ENCODE measurements around the gene RASGRP4.
"Not testable (repeated sequence)": the region's sequence is repeated elsewhere in the genome, so short reads cannot be mapped to it uniquely, and the experiment has no call there.

RASGRP4 gene, protein sequence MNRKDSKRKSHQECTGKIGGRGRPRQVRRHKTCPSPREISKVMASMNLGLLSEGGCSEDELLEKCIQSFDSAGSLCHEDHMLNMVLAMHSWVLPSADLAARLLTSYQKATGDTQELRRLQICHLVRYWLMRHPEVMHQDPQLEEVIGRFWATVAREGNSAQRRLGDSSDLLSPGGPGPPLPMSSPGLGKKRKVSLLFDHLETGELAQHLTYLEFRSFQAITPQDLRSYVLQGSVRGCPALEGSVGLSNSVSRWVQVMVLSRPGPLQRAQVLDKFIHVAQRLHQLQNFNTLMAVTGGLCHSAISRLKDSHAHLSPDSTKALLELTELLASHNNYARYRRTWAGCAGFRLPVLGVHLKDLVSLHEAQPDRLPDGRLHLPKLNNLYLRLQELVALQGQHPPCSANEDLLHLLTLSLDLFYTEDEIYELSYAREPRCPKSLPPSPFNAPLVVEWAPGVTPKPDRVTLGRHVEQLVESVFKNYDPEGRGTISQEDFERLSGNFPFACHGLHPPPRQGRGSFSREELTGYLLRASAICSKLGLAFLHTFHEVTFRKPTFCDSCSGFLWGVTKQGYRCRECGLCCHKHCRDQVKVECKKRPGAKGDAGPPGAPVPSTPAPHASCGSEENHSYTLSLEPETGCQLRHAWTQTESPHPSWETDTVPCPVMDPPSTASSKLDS

DNA sequence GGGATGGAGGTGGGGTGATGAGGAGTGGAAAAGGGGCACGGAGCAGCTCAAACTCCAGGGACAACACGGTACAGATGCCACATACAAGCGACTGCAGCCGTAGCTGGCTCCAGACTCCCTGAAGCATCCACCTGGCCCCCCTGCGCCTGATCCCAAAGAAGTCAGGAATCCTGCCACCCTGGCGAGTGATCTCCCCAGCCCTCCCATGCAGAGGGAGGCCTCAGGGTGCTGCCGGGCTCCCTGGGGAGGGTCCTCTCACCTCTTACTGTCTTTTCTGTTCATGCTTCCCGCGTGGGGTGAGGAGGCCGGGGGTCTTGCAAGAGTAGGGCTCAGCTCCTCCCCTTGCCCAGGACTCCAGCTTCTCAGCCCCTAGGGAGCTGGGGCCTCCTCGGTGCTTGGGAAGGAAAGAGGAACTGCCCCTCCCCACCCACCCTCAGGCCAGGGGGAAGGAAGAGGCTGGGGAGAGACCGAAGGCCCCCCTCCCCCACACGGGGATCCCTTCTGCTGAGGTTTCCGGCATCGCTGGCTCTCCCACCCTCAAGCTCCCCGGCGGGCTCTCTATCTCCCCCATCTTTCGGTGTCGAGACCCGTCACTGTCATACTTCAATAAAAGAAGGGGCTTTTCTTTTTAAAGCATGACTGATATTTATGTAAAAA lies at the start of gene RASGRP4:
Gene RASGRP4, minus strand, starts transcription at position 410 of the 657 bp plus-strand sequence. Its CDS starts 128 bp downstream, at position 282.
- no peak for DNase-seq (ENCODE audit: low read depth)

DNA sequence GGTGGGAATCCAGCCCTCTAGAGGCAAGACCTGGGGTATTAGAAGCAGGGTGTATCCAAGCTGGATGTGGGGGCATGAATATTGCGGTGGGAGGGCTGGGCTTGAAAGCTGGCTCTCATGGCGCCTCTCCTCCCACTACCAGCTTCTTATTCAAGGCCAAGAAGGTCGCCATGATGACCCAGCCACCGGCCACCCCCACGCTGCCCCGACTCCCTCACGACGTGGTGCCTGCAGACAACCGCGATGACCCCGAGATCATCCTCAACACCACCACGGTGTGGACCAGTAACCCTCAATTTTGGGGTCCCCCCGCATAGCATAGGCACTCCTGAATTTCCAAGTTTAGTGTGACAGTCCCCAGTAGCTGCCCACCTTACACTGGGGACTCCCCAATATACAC lies 49.2 kb upstream of the RASGRP4 start:
- no peak for DNase-seq (ENCODE audit: low read depth)

GRCh38 chr19:38473201-38473600 lies 47.2 kb upstream of the RASGRP4 start:
- DNase-seq (ENCODE audit: low read depth), result no peak

- DNase-seq (ENCODE audit: low read depth), result not testable (repeated sequence)
Observed at GRCh38 chr19:38472725-38473124, 46.7 kb upstream of the RASGRP4 start.

DNA sequence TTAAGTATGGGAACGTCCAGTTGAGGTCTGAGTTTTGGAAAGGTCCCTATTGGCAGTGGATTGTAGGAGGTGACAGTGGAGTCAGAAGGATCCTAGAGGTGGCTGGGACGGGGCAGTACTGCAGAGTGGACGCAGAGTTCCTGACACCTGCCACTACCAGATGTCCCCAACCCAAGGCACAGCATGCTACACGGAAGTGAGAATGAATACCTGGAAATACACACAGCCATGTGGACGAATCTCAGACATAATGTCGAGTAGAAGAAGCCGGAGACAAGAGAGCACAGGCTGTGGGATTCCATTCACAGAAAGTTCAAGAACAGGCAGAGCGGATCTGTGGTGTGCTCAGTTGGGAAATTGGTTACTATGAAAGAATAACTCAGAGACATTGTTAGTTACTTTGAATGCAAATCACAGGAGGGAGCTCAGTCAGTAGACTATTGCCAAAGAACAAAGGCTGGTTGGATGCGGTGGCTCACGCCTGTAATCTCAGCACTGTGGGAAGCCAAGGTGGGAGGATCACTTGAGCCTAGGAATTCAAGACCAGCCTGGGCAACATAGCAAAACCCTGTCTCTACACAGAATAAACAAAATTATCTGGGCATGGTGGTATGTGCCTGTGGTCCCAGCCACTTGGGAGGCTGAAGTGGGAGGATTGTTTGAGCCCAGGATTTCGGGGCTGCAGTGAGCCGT lies 44.9 kb upstream of the RASGRP4 start:
- DNase-seq (ENCODE audit: low read depth), result no peak

GRCh38 chr19:38469151-38469550 lies 43.1 kb upstream of the RASGRP4 start:
- no peak for DNase-seq (ENCODE audit: low read depth)

GRCh38 chr19:38467541-38468525 lies 41.8 kb upstream of the RASGRP4 start:
- DNase-seq (ENCODE audit: low read depth), result no peak

GRCh38 chr19:38466050-38466449 lies 40.0 kb upstream of the RASGRP4 start:
- no peak for DNase-seq (ENCODE audit: low read depth)

DNA sequence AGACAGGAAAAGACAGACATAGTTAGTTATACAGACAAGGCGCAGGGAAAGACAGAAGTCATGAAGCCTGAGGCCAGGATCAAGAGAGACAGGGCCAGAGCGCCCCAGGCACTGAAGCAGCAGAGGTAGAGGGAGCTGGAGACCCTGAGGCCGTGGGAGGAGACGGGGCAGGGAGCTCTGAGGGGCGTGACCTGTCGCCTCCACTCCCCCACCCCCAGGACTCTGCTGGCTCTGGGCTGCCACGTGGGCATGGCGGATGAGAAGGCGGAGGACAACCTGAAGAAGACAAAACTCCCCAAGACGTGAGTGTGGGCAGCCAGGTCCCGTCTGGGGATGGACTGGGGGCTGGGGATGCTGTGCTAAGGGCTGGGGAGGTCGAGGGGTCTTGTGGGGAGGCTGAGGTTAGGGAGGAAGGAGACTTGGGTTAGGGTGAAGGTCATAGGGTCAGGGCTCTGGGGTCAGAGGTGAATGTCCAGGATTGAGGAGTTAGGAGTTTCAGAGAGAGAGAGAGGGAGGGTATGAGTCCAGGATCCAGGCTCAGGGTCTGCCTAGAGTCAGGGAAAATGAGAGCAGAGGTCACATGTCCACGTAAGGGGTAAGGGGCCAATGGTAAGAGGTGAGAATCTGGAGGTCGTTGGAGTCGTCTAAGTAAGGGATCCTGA lies 38.5 kb upstream of the RASGRP4 start:
- DNase-seq (ENCODE audit: low read depth), result no peak

DNA sequence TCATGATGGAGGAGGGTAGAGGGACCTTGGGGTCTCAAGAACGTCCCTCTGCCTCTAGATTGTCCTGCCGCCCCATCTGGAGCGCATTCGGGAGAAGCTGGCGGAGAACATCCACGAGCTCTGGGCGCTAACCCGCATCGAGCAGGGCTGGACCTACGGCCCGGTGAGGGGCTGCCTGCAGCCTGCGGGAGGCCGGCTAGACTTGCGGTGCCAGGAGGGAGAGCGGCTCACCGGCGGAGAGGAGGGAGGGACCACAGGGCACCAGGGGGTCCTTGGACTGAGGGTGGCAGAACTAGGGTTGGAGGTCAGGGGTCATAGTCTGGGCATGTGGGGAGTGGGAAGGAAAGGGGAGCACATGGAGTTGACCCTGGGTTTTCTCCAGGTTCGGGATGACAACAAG lies 37.3 kb upstream of the RASGRP4 start:
- DNase-seq (ENCODE audit: low read depth), result no peak

DNA sequence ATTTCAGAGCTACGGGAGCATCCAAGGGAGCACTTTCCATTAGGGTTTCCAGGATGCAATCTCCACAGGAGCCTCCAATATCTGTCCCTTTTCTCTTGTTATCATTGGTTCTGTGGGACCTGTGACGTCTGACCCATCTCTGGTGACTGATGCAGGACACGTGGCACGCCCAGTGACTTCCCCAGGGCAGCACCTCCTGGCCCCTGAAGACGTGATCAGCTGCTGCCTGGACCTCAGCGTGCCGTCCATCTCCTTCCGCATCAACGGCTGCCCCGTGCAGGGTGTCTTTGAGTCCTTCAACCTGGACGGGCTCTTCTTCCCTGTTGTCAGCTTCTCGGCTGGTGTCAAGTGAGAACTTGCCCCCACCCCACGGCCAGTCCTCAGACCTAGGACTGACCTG lies 33.0 kb upstream of the RASGRP4 start:
- DNase-seq (ENCODE audit: low read depth), result no peak

GRCh38 chr19:38457690-38458405 lies 31.8 kb upstream of the RASGRP4 start:
- no peak for DNase-seq (ENCODE audit: low read depth)

GRCh38 chr19:38457202-38457601 lies 31.2 kb upstream of the RASGRP4 start:
- DNase-seq (ENCODE audit: low read depth), result no peak

DNA sequence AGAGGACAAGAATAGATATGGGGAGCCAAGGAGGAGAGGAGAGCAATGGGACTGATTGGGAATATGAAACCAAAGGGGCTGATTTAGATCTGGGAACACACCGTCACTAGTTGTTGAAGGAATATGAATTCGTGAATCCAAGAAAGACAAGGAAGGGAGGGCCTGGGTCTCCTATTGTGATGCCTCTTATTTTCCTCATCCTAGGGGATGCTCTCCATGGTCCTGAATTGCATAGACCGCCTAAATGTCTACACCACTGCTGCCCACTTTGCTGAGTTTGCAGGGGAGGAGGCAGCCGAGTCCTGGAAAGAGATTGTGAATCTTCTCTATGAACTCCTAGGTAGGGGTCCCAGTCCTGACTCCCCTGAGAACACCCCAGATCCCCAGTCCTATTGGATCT lies 29.0 kb upstream of the RASGRP4 start:
- DNase-seq (ENCODE audit: low read depth), result peak; percentile 39

DNA sequence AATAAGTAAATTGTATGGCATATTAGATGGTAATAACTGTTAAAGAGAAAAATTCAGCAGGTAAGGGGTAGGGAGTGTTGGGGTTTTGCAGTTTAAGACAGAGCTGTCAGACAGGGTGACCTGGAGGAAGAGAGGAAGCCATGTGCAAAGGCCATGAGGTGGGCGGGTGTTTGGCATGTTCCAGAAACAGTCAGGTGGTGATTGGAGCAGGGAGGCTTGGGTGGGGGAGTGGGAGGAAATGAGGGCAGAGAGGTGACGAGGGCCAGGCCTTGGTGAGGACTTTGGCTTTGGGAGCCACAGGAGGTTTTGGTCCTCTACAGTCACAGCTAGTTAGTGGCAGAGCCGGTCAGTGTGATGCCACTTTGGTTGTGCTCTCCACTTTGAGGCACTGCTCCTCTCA lies 27.6 kb upstream of the RASGRP4 start:
- no peak for DNase-seq (ENCODE audit: low read depth)

GRCh38 chr19:38452430-38453366 lies 26.7 kb upstream of the RASGRP4 start:
- DNase-seq (ENCODE audit: low read depth), result no peak

DNA sequence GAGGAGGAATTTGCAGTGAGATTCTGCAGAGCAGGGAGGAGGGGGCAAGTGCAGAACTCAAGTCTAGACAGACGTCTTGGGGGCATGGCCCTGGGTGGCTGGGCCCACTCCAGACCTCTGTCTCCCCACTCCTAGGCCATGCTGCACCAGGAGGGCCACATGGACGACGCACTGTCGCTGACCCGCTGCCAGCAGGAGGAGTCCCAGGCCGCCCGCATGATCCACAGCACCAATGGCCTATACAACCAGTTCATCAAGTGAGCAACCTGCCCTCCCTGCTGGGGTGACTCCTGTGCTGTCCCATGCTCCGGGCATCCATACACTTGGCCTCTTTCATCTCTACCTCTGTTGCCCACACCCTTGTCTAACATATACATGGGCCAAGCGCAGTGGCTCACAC lies 25.6 kb upstream of the RASGRP4 start:
- no peak for DNase-seq (ENCODE audit: low read depth)

DNA sequence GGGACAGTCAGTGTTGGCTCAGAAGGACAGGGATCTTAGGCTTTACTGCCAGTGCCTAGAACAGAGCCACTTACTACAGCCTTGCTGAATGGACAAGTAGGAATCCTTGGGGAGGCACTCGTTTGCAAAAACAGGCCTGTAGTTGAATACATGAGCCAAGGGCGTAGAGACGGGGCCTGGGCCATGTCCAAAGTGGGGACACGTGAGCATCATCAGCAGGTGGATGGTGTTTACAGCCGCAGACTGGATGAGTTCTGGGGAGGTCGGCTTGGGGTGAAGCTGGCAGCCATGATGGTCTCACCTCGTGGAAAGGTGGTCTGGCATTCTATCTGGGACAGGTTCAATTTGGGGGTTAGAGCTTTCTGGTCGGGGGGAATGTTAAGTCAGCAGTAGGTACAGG lies 25.0 kb upstream of the RASGRP4 start:
- DNase-seq (ENCODE audit: low read depth), result no peak

GRCh38 chr19:38449518-38449917 lies 23.5 kb upstream of the RASGRP4 start:
- DNase-seq (ENCODE audit: low read depth), result no peak
